Ishikawa (cell line): ENCODE measurements around the gene IL10RA.

Source experiments
- CEBPB ChIP-seq: IDR thresholded peaks from 2 replicates; pipeline ENCODE4 v1.6.1; 2012
- CREB1 ChIP-seq: IDR thresholded peaks from 2 replicates; pipeline ENCODE4 v1.6.1; 2012; ENCODE audit warnings: low read depth
- EGR1 ChIP-seq: IDR thresholded peaks from 2 replicates; pipeline ENCODE4 v1.6.1; 2012
- EP300 ChIP-seq: IDR thresholded peaks from 2 replicates; pipeline ENCODE4 v1.6.1; 2012; ENCODE audit warnings: borderline replicate concordance
- FOXM1 ChIP-seq: IDR thresholded peaks from 2 replicates; pipeline ENCODE4 v1.6.1; 2012; ENCODE audit warnings: low read depth, borderline replicate concordance
- MAX ChIP-seq: IDR thresholded peaks from 2 replicates; pipeline ENCODE4 v1.6.1; 2012
- NFIC ChIP-seq: IDR thresholded peaks from 2 replicates; pipeline ENCODE4 v1.6.1; 2012
- RAD21 ChIP-seq: IDR thresholded peaks from 2 replicates; pipeline ENCODE4 v1.6.1; 2012; ENCODE audit warnings: low read depth
- REST ChIP-seq: IDR thresholded peaks from 2 replicates; pipeline ENCODE4 v1.6.1; 2012; ENCODE audit warnings: low read depth, mild to moderate bottlenecking
- TAF1 ChIP-seq: IDR thresholded peaks from 2 replicates; pipeline ENCODE4 v1.6.1; 2012; ENCODE audit warnings: low read depth, mild to moderate bottlenecking
- TCF12 ChIP-seq: IDR thresholded peaks from 2 replicates; pipeline ENCODE4 v1.6.1; 2012; ENCODE audit warnings: low read depth
- TEAD4 ChIP-seq: IDR thresholded peaks from 2 replicates; pipeline ENCODE4 v1.6.1; 2012
- USF1 ChIP-seq: IDR thresholded peaks from 2 replicates; pipeline ENCODE4 v1.6.1; 2012
- YY1 ChIP-seq: IDR thresholded peaks from 2 replicates; pipeline ENCODE4 v1.6.1; 2012; ENCODE audit warnings: low read depth
- ZBTB7A ChIP-seq: IDR thresholded peaks from 2 replicates; pipeline ENCODE4 v1.6.1; 2012; ENCODE audit warnings: low read depth

The IL10RA gene

GRCh38 chr11:118021146-118021545 is 35.0 kb downstream of the IL10RA start:
- TF ChIP-seq YY1 (no peak), EGR1 (no peak), USF1 (no peak), CREB1 (no peak), ZBTB7A (no peak), NFIC (no peak), CEBPB (no peak), TAF1 (no peak), REST (no peak), TCF12 (no peak), EP300 (no peak)

- TF ChIP-seq FOXM1 (no peak), ZBTB7A (no peak), TEAD4 (no peak), CEBPB (no peak), NFIC (no peak), CREB1 (no peak), USF1 (no peak), EGR1 (no peak), TAF1 (no peak), REST (no peak), MAX (no peak), YY1 (no peak), EP300 (no peak), TCF12 (no peak), RAD21 (no peak)
Observed at GRCh38 chr11:118027694-118028093, 41.5 kb downstream of the IL10RA start.

GRCh38 chr11:118028626-118029025 is 42.4 kb downstream of the IL10RA start:
- TF ChIP-seq TEAD4, result no peak
- no peak for TF ChIP-seq CREB1
- TF ChIP-seq CEBPB, result no peak
- no peak for TF ChIP-seq YY1
- no peak for TF ChIP-seq RAD21
- TF ChIP-seq ZBTB7A, result no peak
- no peak for TF ChIP-seq EGR1
- TF ChIP-seq TCF12, result no peak
- TF ChIP-seq NFIC, result no peak
- TF ChIP-seq TAF1, result no peak
- no peak for TF ChIP-seq MAX
- no peak for TF ChIP-seq REST
- no peak for TF ChIP-seq FOXM1
- no peak for TF ChIP-seq EP300
- no peak for TF ChIP-seq USF1

GRCh38 chr11:118033443-118033842 is 47.2 kb downstream of the IL10RA start:
- TF ChIP-seq EGR1 (no peak), NFIC (no peak), ZBTB7A (no peak), YY1 (no peak), REST (no peak), TCF12 (no peak), EP300 (no peak), MAX (no peak), CREB1 (no peak), CEBPB (no peak), FOXM1 (no peak), TAF1 (no peak), USF1 (no peak), RAD21 (no peak), TEAD4 (no peak)
